Neural cell (in vitro differentiated cells): ENCODE measurements around the gene EYA2. TPM values are rescaled to one million over a fixed set of nuclear protein-coding genes. Genes with fewer than 3 reads are reported as not detected.

ENCODE experiments used
- H2AFZ ChIP-seq: fragments of 200-600, 300-800 bp; sonication (generic), shearing (Covaris generic); 2 replicates; pipeline ENCODE4 v1.6.0; 2014; ENCODE audit warnings: low read depth, mild to moderate bottlenecking, antibody characterized with exemption, low read length, moderate library complexity
- H3F3A ChIP-seq: fragments of 200-600 bp; shearing (Covaris generic); 2 replicates; pipeline ENCODE4 v1.6.1; 2016; ENCODE audit warnings: mild to moderate bottlenecking, moderate library complexity, mixed read lengths, antibody characterized with exemption, low read length; ENCODE audit not compliant: insufficient read depth, poor library complexity, severe bottlenecking
- H3K27ac ChIP-seq: fragments of 200-600, 300-800 bp; sonication (generic), shearing (Covaris generic); 2 replicates; pipeline ENCODE4 v1.5.1; 2014; ENCODE audit warnings: mild to moderate bottlenecking, low read length, moderate library complexity
- H3K27me3 ChIP-seq: fragments of 300-800, 200-600 bp; sonication (generic), shearing (Covaris generic); 2 replicates; pipeline ENCODE4 v1.6.0; 2014; ENCODE audit warnings: mild to moderate bottlenecking, low read depth, low read length, moderate library complexity; ENCODE audit not compliant: insufficient read depth
- H3K36me3 ChIP-seq: fragments of 300-800, 200-600 bp; sonication (generic), shearing (Covaris generic); 2 replicates; pipeline ENCODE4 v1.5.1; 2014; ENCODE audit warnings: mild to moderate bottlenecking, antibody characterized with exemption, low read length, moderate library complexity; ENCODE audit not compliant: insufficient read depth
- H3K4me2 ChIP-seq: fragments of 300-800, 200-600 bp; sonication (generic), shearing (Covaris generic); 2 replicates; pipeline ENCODE4 v1.6.0; 2014; ENCODE audit warnings: mild to moderate bottlenecking, low read length
- H3K4me3 ChIP-seq: fragments of 300-800, 200-600 bp; sonication (generic), shearing (Covaris generic); 2 replicates; pipeline ENCODE4 v1.5.1; 2014; ENCODE audit warnings: mild to moderate bottlenecking, low read length, moderate library complexity
- H3K79me2 ChIP-seq: fragments of 200-600 bp; shearing (Covaris generic); replicated peaks from 2 replicates; pipeline ENCODE4 v1.6.0; 2014; ENCODE audit warnings: mild to moderate bottlenecking, low read length, moderate library complexity; ENCODE audit not compliant: insufficient read depth
- H3K9ac ChIP-seq: fragments of 300-800, 200-600 bp; sonication (generic), shearing (Covaris generic); 2 replicates; pipeline ENCODE4 v1.6.1; 2016; ENCODE audit warnings: mild to moderate bottlenecking, low read length, mixed read lengths
- H3K9me2 ChIP-seq: fragments of 200-600 bp; shearing (Covaris generic); 2 replicates; pipeline ENCODE4 v1.6.1; 2016; ENCODE audit warnings: mild to moderate bottlenecking, low read length, mixed read lengths; ENCODE audit not compliant: insufficient read depth
- H3K9me3 ChIP-seq: fragments of 200-600, 300-800 bp; sonication (generic), shearing (Covaris generic); 2 replicates; pipeline ENCODE4 v1.6.1; 2016; ENCODE audit warnings: mild to moderate bottlenecking, mixed run types, low read length, moderate library complexity, mixed read lengths
- H4K20me1 ChIP-seq: fragments of 200-600 bp; shearing (Covaris generic); 2 replicates; pipeline ENCODE4 v1.6.1; 2016; ENCODE audit warnings: mild to moderate bottlenecking, mixed run types; ENCODE audit not compliant: insufficient read depth
- EP300 ChIP-seq: fragments of 450-650 bp; conservative IDR thresholded peaks from 2 replicates; pipeline ENCODE4 v1.6.1; 2014; ENCODE audit warnings: antibody characterized with exemption, mild to moderate bottlenecking, moderate library complexity; ENCODE audit not compliant: poor library complexity, severe bottlenecking
- EZH2 ChIP-seq: fragments of 200-600, 300-800 bp; shearing (Covaris generic), sonication (generic); IDR thresholded peaks from 2 replicates; pipeline ENCODE4 v1.6.1; 2014; ENCODE audit warnings: antibody characterized with exemption, low read length, borderline replicate concordance, mild to moderate bottlenecking; ENCODE audit not compliant: insufficient read depth, poor library complexity, severe bottlenecking
- MXI1 ChIP-seq: fragments of 450-650 bp; conservative IDR thresholded peaks from 2 replicates; pipeline ENCODE4 v1.6.1; 2014; ENCODE audit warnings: antibody characterized with exemption, mild to moderate bottlenecking; ENCODE audit not compliant: poor library complexity, severe bottlenecking
- POLR2AphosphoS5 ChIP-seq: IDR thresholded peaks from 2 replicates; pipeline ENCODE4 v1.6.1; 2012
- RAD21 ChIP-seq: fragments of 450-650 bp; conservative IDR thresholded peaks from 2 replicates; pipeline ENCODE4 v1.6.1; 2014; ENCODE audit warnings: antibody characterized with exemption, mild to moderate bottlenecking, moderate library complexity
- SMC3 ChIP-seq: fragments of 450-650 bp; conservative IDR thresholded peaks from 2 replicates; pipeline ENCODE4 v1.6.1; 2014; ENCODE audit warnings: antibody characterized with exemption, mild to moderate bottlenecking, moderate library complexity; ENCODE audit not compliant: poor library complexity
- TAF1 ChIP-seq: IDR thresholded peaks from 2 replicates; pipeline ENCODE4 v1.6.1; 2012; ENCODE audit warnings: low read depth
- polyA plus RNA-seq: library from polyadenylated mRNA; depleted of rRNA; stranded (reverse); fragments of >200 nt; gene quantifications from 2 replicates; pipeline ENCODE4 v1.2.3, GENCODE V29; 2014
- TF ChIP-seq, protein P1 (sequence below): IDR thresholded peaks from 2 replicates; pipeline ENCODE4 v1.6.1; 2012; ENCODE audit warnings: borderline replicate concordance
- TF ChIP-seq, protein P2 (sequence below): fragments of 450-650 bp; IDR thresholded peaks from 2 replicates; pipeline ENCODE4 v1.5.1; 2014; ENCODE audit warnings: antibody characterized with exemption, mild to moderate bottlenecking, moderate library complexity; ENCODE audit not compliant: poor library complexity, severe bottlenecking

Gene EYA2
- polyA plus RNA-seq, 1 donor from 2014 or later: 0.88 TPM

DNA sequence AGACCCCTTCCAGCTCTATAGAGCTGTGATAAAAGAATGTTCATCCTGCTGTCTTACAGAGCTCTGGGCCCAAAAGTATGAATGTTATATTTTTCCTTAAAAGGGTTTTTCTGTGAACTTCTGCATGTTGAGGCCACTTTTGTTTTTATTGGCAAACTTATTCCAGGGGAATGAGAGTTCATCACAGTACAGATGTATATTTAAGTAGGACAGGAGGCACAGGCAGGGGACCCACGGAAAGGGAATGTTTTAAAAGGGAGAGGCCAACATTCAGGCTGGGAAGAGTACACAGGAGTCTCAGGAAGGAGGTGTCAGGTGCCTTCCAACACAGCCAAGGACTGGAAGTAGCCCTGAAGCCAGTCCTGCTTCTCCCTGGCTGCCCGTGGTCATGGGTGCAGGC is 148.4 kb downstream of the EYA2 start:
- Histone ChIP-seq H3K9me2 (no peaks in the 10 kb centered on the region), H3K9me3 (no peaks in the 10 kb centered on the region), H3K79me2 (no peaks in the 10 kb centered on the region), H3K4me3 (no peak overlapping the region), H4K20me1 (no peaks in the 10 kb centered on the region), H3K27me3 (no peaks in the 10 kb centered on the region), H3K27ac (no peak overlapping the region), H2AFZ (no peak overlapping the region), H3K4me2 (no peak overlapping the region), H3F3A (no peaks in the 10 kb centered on the region), H3K36me3 (no peaks in the 10 kb centered on the region), H3K9ac (no peak overlapping the region)
- TF ChIP-seq, protein P1, sequence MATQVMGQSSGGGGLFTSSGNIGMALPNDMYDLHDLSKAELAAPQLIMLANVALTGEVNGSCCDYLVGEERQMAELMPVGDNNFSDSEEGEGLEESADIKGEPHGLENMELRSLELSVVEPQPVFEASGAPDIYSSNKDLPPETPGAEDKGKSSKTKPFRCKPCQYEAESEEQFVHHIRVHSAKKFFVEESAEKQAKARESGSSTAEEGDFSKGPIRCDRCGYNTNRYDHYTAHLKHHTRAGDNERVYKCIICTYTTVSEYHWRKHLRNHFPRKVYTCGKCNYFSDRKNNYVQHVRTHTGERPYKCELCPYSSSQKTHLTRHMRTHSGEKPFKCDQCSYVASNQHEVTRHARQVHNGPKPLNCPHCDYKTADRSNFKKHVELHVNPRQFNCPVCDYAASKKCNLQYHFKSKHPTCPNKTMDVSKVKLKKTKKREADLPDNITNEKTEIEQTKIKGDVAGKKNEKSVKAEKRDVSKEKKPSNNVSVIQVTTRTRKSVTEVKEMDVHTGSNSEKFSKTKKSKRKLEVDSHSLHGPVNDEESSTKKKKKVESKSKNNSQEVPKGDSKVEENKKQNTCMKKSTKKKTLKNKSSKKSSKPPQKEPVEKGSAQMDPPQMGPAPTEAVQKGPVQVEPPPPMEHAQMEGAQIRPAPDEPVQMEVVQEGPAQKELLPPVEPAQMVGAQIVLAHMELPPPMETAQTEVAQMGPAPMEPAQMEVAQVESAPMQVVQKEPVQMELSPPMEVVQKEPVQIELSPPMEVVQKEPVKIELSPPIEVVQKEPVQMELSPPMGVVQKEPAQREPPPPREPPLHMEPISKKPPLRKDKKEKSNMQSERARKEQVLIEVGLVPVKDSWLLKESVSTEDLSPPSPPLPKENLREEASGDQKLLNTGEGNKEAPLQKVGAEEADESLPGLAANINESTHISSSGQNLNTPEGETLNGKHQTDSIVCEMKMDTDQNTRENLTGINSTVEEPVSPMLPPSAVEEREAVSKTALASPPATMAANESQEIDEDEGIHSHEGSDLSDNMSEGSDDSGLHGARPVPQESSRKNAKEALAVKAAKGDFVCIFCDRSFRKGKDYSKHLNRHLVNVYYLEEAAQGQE: no peak
- TF ChIP-seq SMC3 (no peak), EZH2 (no peak), EP300 (no peak), MXI1 (no peak), TAF1 (no peak), RAD21 (no peak), POLR2AphosphoS5 (no peak)
- TF ChIP-seq, protein P2, sequence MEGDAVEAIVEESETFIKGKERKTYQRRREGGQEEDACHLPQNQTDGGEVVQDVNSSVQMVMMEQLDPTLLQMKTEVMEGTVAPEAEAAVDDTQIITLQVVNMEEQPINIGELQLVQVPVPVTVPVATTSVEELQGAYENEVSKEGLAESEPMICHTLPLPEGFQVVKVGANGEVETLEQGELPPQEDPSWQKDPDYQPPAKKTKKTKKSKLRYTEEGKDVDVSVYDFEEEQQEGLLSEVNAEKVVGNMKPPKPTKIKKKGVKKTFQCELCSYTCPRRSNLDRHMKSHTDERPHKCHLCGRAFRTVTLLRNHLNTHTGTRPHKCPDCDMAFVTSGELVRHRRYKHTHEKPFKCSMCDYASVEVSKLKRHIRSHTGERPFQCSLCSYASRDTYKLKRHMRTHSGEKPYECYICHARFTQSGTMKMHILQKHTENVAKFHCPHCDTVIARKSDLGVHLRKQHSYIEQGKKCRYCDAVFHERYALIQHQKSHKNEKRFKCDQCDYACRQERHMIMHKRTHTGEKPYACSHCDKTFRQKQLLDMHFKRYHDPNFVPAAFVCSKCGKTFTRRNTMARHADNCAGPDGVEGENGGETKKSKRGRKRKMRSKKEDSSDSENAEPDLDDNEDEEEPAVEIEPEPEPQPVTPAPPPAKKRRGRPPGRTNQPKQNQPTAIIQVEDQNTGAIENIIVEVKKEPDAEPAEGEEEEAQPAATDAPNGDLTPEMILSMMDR: no peak

DNA sequence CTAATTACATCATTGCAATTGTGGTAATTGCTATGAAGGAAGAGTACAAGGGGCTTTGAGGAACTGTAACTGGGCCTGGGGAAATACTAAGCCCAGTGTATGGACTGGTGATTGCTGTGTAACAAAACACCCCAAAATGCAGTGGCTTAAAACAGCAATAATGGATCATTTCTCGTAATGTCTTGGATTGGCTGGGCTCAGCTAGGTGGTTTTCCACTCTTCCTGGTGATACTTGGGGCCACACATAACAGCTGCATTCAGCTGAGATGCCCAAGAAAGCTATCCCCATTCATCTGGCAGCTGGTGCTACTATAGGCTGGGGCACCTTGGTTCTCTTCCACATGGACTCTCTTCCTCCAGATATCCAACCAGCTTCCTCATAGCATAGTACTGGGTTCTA is 150.3 kb downstream of the EYA2 start:
- Histone ChIP-seq H3K9me2 (no peaks in the 10 kb centered on the region), H4K20me1 (no peaks in the 10 kb centered on the region), H3K27me3 (no peaks in the 10 kb centered on the region), H3K9me3 (no peaks in the 10 kb centered on the region), H3K4me3 (no peak overlapping the region), H3K36me3 (no peaks in the 10 kb centered on the region), H3K27ac (no peak overlapping the region), H3F3A (no peaks in the 10 kb centered on the region), H3K4me2 (no peak overlapping the region), H2AFZ (no peak overlapping the region), H3K79me2 (no peaks in the 10 kb centered on the region), H3K9ac (no peak overlapping the region)
- TF ChIP-seq RAD21 (no peak), EZH2 (no peak), MXI1 (no peak), POLR2AphosphoS5 (no peak), EP300 (no peak), SMC3 (no peak), TAF1 (no peak)
- TF ChIP-seq, protein P1: no peak
- TF ChIP-seq, protein P2: no peak
